ENCODE data around the gene SLMAP.
"Not testable (repeated sequence)": the region's sequence is repeated elsewhere in the genome, so short reads cannot be mapped to it uniquely, and the experiment has no call there.

SLMAP gene

GRCh38 chr3:57797701-57798487, 41.8 kb downstream of the SLMAP start:
- no peak for DNase-seq

- DNase-seq: no peak
Observed at GRCh38 chr3:57803647-57804081, 47.6 kb downstream of the SLMAP start.

GRCh38 chr3:57805266-57805665, 49.2 kb downstream of the SLMAP start:
- no peak for DNase-seq

- DNase-seq: no peak
Observed at GRCh38 chr3:57805674-57806073, 49.6 kb downstream of the SLMAP start.

- DNase-seq: not testable (repeated sequence)
Observed at GRCh38 chr3:57806195-57806594, 50.1 kb downstream of the SLMAP start.

- DNase-seq: no peak
Observed at GRCh38 chr3:57808961-57809608, 53.0 kb downstream of the SLMAP start.

GRCh38 chr3:57809609-57809968, 53.5 kb downstream of the SLMAP start:
- no peak for DNase-seq

- DNase-seq: no peak
Observed at GRCh38 chr3:57810048-57810447, 53.9 kb downstream of the SLMAP start.

- DNase-seq: no peak
Observed at GRCh38 chr3:57810471-57811137, 54.5 kb downstream of the SLMAP start.

GRCh38 chr3:57815036-57815435, 58.9 kb downstream of the SLMAP start:
- DNase-seq: no peak

GRCh38 chr3:57816471-57817095, 60.5 kb downstream of the SLMAP start:
- DNase-seq: no peak

- DNase-seq: no peak
Observed at GRCh38 chr3:57818772-57819171, 62.7 kb downstream of the SLMAP start.

GRCh38 chr3:57820479-57820878, 64.4 kb downstream of the SLMAP start:
- no peak for DNase-seq

GRCh38 chr3:57821765-57822164, 65.7 kb downstream of the SLMAP start:
- no peak for DNase-seq

GRCh38 chr3:57822686-57823085, 66.6 kb downstream of the SLMAP start:
- no peak for DNase-seq

- no peak for DNase-seq
Observed at GRCh38 chr3:57825116-57825515, 69.0 kb downstream of the SLMAP start.

- no peak for DNase-seq
Observed at GRCh38 chr3:57826245-57826951, 70.3 kb downstream of the SLMAP start.

GRCh38 chr3:57826952-57827723, 71.0 kb downstream of the SLMAP start:
- DNase-seq: no peak

- DNase-seq: no peak
Observed at GRCh38 chr3:57827757-57828156, 71.6 kb downstream of the SLMAP start.

- no peak for DNase-seq
Observed at GRCh38 chr3:57832486-57832885, 76.4 kb downstream of the SLMAP start.

- DNase-seq: no peak
Observed at GRCh38 chr3:57832900-57833313, 76.8 kb downstream of the SLMAP start.

- DNase-seq: no peak
Observed at GRCh38 chr3:57833763-57834162, 77.7 kb downstream of the SLMAP start.

All from left hindlimb (tissue), 1 donor.